Measurements from ENCODE around the gene ZBTB20. TPM values are rescaled to one million over a fixed set of nuclear protein-coding genes. Genes with fewer than 3 reads are reported as not detected.

ZBTB20 gene
- total and polyA plus RNA-seq, 2 donors from 2014 or later, result 0.99 to 142 TPM

DNA sequence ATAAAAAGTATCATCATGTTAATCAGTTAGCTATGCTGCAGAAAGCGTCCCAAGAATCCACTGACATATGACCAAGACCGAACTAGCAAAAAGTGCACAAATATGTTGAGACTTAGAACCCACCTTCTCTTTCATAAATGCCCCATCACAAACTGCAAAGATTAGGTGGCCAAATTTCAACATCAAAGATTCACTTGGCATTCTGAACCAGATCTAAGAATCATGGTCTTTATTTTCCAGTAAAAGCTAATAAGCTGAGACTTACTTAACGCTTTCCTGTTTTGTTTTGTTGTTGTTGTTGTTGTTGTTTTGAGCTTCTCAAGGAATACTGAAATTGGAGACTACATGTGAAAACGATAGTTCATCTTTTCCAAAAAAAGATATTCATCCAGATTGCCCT lies 62.4 kb downstream of the ZBTB20 start:
- no peak for FAIRE-seq
- intact Hi-C loops (cut with DNase I), result loop anchor here (10.0 kb wide), 1 partner anchor 250 kb away; no protein-coding TSS in a partner anchor
- H3K4me3 ChIP-seq (ENCODE audit: low read length in 3 of 3), result no peak overlapping the region
- no peaks in the 10 kb centered on the region for H3K36me3 ChIP-seq (ENCODE audit: control insufficient read depth in 2 of 3, insufficient read depth in 3 of 3, low read length in 3 of 3)
- no peak overlapping the region for H3K9ac ChIP-seq (ENCODE audit: low read length in 3 of 3)
- H3K27ac ChIP-seq (ENCODE audit: low read depth in 2 of 2, low read length in 2 of 2), result no peak overlapping the region
- no peak for DNase-seq
- peaks cover 0 to 14% (median 0%) of the 10 kb centered on the region in 3 donors for H3K4me1 ChIP-seq (ENCODE audit: control insufficient read depth in 2 of 3, insufficient read depth in 2 of 3, low read depth in 1 of 3, low read length in 3 of 3)
- H3K9me3 ChIP-seq (ENCODE audit: control insufficient read depth in 2 of 3, insufficient read depth in 1 of 3, low read length in 3 of 3), result no peaks in the 10 kb centered on the region
- TF ChIP-seq, protein P1, sequence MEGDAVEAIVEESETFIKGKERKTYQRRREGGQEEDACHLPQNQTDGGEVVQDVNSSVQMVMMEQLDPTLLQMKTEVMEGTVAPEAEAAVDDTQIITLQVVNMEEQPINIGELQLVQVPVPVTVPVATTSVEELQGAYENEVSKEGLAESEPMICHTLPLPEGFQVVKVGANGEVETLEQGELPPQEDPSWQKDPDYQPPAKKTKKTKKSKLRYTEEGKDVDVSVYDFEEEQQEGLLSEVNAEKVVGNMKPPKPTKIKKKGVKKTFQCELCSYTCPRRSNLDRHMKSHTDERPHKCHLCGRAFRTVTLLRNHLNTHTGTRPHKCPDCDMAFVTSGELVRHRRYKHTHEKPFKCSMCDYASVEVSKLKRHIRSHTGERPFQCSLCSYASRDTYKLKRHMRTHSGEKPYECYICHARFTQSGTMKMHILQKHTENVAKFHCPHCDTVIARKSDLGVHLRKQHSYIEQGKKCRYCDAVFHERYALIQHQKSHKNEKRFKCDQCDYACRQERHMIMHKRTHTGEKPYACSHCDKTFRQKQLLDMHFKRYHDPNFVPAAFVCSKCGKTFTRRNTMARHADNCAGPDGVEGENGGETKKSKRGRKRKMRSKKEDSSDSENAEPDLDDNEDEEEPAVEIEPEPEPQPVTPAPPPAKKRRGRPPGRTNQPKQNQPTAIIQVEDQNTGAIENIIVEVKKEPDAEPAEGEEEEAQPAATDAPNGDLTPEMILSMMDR (IDR thresholded peaks at IDR 0.05; ENCODE audit: borderline replicate concordance, extremely low read depth, insufficient read depth), result no peak
- no peaks in the 10 kb centered on the region for H3K27me3 ChIP-seq (ENCODE audit: control insufficient read depth, insufficient read depth, low read length)

DNA sequence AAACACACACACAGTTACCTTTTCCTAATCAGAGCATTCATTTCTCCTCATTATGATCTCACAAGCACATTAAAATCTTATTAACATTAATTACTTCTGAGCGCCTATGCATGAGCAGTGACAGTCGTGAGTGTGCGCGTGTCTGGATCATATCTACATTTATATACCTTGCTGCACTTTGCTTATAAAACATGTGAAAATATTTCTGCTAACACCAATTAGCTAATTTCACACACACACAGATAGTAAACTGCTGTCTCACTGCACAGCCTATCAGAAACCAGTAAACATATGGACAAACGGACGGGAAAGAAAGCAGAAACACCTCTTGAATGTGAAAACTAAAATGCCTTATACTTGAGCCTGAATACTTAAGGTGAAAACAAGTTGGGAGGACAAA lies 64.8 kb downstream of the ZBTB20 start:
- no peaks in the 10 kb centered on the region for H3K36me3 ChIP-seq (ENCODE audit: control insufficient read depth in 2 of 3, insufficient read depth in 3 of 3, low read length in 3 of 3)
- H3K27me3 ChIP-seq (ENCODE audit: control insufficient read depth, insufficient read depth, low read length), result no peaks in the 10 kb centered on the region
- no peak overlapping the region for H3K4me3 ChIP-seq (ENCODE audit: low read length in 3 of 3)
- H3K27ac ChIP-seq (ENCODE audit: low read depth in 2 of 2, low read length in 2 of 2), result no peak overlapping the region
- DNase-seq (no peak), FAIRE-seq (no peak)
- TF ChIP-seq, protein P1 (IDR thresholded peaks at IDR 0.05; ENCODE audit: borderline replicate concordance, extremely low read depth, insufficient read depth), result no peak
- H3K4me1 ChIP-seq (ENCODE audit: control insufficient read depth in 2 of 3, insufficient read depth in 2 of 3, low read depth in 1 of 3, low read length in 3 of 3), result peaks cover 0 to 14% (median 0%) of the 10 kb centered on the region in 3 donors
- intact Hi-C loops (cut with DNase I), result loop anchor here (10.0 kb wide), 1 partner anchor 247 kb away; no protein-coding TSS in a partner anchor
- no peaks in the 10 kb centered on the region for H3K9me3 ChIP-seq (ENCODE audit: control insufficient read depth in 2 of 3, insufficient read depth in 1 of 3, low read length in 3 of 3)
- no peak overlapping the region for H3K9ac ChIP-seq (ENCODE audit: low read length in 3 of 3)

- FAIRE-seq, result no peak
Observed at GRCh38 chr3:115081444-115081843, 65.6 kb downstream of the ZBTB20 start.

More at GRCh38 chr3:115081444-115081843, 65.6 kb downstream of the ZBTB20 start:
- Histone ChIP-seq H3K27ac (ENCODE audit: low read depth in 2 of 2, low read length in 2 of 2) (no peak overlapping the region), H3K9ac (ENCODE audit: low read length in 3 of 3) (no peak overlapping the region), H3K36me3 (ENCODE audit: control insufficient read depth in 2 of 3, insufficient read depth in 3 of 3, low read length in 3 of 3) (no peaks in the 10 kb centered on the region), H3K4me1 (ENCODE audit: control insufficient read depth in 2 of 3, insufficient read depth in 2 of 3, low read depth in 1 of 3, low read length in 3 of 3) (peaks cover 0 to 14% (median 0%) of the 10 kb centered on the region in 3 donors), H3K9me3 (ENCODE audit: control insufficient read depth in 2 of 3, insufficient read depth in 1 of 3, low read length in 3 of 3) (no peaks in the 10 kb centered on the region), H3K4me3 (ENCODE audit: low read length in 3 of 3) (no peak overlapping the region), H3K27me3 (ENCODE audit: control insufficient read depth, insufficient read depth, low read length) (no peaks in the 10 kb centered on the region)
- DNase-seq, result no peak
- intact Hi-C loops (cut with DNase I), result loop anchor here (10.0 kb wide), 1 partner anchor 247 kb away; no protein-coding TSS in a partner anchor
- TF ChIP-seq, protein P1 (IDR thresholded peaks at IDR 0.05; ENCODE audit: borderline replicate concordance, extremely low read depth, insufficient read depth), result no peak

All from kidney (tissue), 14 donors.